Activated T-cell treated with anti-CD3 and anti-CD28 coated beads for 48 hours (primary cell): ENCODE results near the gene KCNJ1.

Source experiments
- DNase-seq: peaks from one replicate; pipeline ENCODE4 v3.0.0-alpha.2; 2020; ENCODE audit warnings: low read depth

The KCNJ1 gene

DNA sequence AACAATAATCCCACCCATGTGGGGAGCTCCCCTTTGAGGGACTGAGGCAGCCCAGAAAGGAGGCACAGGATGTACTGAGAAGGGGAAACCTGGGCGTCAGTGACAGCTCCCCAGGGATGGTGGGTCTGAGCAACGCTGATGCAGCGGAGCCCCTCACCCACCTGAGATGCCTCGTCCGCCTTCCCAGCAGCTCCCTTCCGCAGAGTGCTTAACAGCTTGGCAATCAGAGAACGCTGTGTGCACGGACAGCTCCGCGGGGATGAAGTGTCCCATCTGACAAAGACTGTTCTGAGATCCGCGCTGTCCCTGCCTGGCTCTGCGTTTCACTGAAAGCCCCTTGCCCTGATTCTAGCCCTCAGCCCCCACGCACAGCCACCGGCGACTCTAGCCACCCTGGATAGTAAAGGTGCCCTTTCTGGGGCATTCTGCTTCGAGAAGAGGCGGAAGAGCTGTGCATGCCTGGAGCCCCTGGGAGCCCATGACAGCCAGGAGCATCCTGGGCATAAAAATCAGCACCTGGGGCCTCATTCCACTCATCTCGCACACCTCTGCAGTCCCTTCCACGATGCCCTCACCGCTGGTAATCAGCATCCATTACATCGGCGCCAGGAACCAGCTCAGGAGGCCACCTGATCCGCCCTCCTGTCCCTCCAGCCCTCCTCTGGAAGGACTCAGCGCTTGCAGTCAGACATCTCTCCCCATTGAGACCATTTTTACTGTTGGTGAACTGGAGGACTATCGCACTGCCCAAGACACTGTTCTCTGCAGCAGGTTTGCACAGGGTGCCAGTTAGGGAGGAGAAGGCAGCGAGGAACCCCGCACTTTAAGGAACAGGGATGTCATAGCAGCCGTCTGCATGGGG, 34.8 kb upstream of the KCNJ1 start:
- DNase-seq, result no peak

DNA sequence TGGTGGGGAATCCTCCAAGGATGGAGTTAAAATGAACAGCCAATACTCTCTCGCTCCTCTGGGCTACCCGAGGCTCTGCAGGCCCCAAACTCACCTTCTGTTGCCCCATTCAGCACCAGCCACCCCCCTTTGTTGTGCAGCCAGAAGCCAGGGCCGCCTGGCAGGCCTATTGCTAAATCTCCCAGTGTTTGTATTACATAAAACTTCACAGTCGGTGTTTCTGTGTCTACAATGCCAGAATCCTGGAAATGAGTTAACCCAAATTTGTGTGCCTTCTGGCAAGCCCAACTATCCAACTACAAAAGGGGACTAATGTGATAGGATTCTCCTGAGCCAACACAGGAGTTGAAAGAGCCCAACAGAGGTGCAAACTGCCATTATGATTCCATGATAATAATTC, 33.4 kb upstream of the KCNJ1 start:
- DNase-seq, result no peak

DNA sequence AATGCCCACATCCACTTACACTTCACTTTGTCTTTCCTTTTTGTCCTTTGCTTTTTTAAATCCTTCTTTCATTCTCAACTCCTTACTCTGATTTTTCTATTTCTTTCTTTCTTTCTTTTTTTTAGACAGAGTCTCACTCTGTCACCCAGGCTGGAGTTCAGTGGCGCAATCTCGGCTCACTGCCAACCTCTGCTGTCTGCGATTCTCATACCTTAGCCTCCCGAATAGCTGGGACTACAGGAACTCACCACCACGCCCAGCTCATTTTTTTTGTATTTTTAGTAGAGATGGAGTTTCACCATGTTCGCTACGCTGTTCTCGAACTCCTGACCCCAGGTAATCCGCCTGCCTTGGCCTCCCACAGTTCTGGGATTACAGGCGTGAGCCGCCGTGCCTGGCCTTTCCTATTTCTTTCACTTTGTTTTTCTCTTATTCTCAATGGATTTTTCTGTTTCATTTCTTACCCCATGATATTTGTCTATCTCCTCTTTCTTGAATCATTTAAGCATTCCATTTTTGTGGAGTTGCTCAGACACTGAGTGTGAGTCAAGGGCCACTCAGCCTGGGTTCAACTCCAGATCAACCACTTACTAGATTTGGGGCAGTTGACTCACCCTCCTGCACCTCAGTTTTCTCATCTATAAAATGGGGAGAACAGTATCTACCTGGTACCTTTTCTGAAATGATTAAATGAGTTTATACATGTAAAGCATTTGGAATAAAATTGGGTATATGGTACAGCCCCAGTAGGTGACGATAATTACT, 31.7 kb upstream of the KCNJ1 start:
- DNase-seq, result no peak

DNA sequence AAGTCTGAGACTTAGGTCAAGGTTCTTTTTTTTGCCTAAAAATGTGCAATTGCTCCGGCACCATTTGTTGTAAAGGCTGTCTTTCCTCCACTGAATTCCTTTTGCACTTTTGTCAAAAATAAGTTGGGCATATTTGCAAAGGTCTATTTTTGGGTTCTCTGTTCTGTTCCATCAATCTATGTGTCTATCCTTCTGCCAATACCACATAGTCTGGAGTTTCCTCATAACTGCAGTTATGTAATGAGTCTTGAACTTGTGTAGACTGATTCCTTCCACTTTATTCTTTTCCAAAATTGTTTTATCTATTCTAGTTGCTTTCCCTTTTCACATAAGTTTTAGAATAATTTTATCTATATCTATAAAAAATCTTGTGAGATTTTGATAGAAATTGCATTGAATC, 30.7 kb upstream of the KCNJ1 start:
- DNase-seq, result no peak

DNA sequence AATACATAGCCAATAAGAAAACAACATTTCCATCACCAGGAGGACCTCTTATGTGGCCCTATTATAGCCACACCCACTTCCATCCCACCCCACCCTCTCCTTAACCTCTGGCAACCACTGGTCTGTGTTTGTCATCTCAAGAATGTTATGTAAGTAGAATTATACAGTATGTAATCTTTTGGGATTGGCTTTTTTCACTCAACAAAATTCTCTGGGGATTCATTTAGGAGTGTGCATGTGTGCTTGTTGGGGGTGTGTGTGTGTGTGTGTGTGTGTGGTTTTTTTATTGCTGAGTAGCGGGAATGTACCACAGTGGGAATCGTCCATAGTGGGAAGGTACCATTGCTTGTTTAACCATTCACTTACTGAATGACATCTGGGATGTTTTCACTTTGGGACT, 29.3 kb upstream of the KCNJ1 start:
- no peak for DNase-seq

DNA sequence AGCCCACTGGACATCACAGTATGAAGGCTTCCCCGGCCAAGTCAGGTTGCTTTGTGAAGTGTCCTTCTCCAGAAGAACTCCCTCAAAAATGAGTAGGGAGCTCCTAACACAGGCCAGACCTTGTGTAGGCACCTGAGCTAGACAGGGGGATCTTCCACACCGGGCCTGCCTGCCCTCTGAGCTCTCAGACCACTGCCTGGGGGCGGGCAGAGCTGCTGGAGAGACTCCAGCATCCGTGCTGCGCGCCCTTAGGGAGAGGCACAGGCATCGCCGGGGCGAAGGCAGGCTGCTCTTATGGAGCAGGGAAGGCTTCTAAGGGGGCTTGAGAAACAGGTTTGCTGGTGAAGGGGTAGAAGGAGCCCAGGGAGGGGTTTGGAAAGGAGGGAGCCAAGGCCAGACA, 28.4 kb upstream of the KCNJ1 start:
- no peak for DNase-seq

DNA sequence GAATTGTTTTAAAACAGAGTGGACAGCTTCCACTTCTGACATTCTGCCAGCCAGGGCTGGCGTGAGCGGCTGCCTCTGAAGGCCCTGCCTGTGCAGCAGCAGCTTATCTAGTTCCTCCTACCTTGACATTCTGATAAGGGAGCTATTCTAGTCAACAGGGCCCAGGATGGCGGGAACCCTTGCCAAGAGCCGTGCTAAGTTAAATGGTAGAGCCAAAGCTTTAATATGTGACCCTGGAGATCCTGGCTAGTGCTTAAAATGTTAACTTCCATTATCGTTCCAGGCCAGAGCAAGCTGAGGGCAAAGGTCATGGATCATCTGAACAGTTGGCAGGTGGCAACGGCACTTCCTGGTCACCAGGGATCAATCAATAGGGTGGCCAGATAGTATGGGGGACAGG, 27.6 kb upstream of the KCNJ1 start:
- DNase-seq, result no peak

DNA sequence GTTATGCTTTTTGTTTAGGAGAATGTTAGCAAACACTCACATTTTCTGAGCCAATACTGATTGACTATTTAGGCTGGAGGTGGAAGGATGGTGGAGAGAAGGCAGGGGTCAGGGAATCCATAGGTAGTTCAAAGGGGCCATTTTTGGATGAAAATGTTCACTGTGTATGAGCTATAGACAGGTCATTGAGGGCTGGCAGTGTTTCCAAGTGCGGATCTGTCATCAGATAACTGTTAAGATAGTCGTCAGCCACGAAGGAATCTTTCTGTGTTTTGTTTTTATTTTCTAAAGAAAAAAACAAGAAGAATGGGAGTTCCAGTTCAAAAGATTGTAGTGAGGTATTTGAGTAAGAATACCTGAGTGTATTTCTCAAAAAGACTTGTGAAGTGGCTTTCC, 27.2 kb upstream of the KCNJ1 start:
- no peak for DNase-seq

DNA sequence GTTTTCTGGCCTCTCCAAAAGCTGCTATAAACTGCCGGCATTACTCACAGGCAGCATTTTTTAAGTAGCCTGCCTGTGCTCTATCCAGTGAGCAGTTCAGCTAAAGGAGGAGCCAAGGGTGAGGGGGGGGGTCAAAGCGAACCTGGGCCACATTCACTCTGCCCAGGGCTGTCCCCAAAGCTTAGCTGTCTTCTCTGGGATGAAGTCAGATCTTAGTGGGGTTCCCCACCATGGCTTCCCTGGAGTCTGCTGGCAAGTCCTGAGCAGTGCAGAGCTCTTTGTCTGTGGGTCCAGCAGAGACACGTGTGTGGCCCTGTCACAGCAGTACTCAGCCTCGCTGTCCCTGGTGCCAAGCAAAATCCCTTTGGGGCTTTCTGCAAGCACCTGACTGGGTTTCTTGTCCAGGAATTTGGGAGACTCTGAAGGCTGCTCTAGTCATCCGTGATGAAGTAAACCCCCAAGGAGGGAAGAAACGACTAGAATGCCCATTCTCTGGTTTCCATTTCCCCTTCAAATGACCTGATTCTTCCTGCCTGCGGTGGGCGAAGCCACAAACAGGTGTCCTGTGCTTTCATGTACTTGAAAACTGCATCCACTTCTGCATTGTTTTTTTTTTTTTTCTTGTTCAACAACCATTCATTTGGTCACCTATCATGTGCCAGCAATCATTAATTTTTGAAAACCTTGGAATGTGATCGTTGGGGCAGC, 26.6 kb upstream of the KCNJ1 start:
- DNase-seq, result no peak

DNA sequence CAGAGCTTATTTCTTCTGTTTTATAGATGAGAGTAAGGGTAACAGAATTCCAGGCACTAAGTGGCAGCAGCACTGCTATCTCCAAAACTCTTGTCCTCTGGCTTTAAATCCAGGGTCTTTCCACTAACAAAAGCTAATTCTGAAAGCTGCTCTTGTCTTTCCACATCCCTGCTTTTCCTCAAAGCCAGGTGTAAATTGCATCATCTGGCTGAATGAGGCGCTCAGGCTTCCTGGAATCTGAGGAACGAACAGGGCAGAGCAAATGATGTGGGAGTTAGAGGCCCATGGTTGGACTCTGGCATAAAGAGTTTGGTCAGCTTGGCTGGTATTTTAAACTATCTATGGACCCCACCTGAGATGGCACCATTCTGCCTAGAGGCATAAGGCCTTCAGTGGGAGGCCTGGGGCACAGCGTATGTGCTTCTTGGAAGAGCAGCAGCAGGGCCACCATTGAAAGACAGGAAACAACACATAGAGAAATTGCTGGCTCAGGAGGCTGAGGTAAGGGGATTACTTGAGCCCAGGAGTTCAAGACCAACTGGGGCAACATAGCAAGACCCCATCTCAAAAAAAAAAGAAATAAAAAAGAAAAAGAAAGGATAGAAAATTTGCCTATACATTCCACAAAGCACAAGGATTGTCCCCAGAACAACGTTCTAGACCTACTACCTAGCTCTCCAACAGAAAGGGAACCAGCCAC, 25.9 kb upstream of the KCNJ1 start:
- no peak for DNase-seq

DNA sequence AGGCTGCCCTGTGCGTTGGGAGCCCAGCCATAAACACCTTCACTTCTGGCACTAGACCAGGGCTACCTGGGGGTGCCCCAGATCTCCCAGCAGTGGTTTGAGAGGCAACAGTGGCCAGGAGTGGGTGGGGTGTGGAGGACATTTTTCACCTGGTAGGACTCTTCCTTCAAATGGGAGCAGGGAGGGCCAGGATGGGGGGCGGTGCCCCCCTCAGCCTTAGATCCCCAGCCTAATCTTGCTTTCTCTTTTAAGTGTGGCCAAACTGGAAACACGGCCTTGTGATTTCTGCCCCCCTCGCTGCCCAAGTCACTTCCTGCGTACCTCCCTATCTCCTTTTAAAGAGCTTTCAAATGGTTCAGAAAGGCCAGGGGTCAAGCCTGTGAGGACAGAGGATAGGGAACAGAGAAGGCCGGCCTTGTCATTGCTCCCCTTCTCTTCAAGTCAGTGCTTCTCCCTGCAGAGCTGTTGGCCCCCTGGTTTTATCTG, 24.9 kb upstream of the KCNJ1 start:
- no peak for DNase-seq

DNA sequence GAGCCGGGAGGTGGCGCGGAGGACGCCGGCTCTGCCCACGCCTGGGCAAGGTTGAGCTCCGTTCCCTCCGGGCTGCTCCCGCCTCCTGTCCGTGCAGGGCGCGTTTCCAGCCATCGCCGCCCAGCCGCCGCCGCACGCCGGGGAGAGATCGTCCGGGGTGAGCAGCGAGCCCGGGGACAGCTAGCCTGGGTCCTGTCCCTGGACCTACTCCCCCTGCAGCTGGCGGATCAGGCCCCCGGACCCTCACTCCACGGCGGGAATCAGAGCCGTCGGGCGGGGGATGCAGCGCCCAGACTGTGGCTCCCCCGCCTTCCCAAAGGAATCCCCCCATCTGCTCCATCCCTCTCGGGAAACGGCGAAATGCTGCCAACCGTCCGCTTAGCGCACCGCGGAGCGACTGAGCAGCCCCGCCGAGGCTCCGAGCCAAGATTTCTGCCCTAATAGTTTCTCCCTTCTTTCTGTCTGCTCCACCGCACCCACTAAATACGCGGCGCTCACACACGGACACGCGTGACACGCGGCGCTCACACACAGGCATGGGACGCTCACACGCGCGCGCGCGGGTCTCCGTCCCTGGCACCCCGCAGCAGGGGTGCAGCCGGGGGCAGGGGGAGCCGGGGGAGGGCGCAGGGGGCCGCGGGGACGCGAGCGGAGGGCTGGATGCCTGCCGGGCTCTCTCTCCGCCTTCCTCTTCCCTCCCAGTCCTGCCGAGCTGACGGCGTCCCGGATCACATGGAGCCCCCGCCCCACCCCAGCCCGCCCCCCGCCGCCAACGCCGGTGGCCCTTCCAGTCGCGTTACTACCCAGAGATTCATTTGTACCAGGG, 23.7 kb upstream of the KCNJ1 start, which contains the start of gene KCNJ5:
Gene KCNJ5 (plus strand): TSS at position 814 of the 826 bp plus-strand sequence. CDS start 19,918 bp downstream, outside the sequence.
- no peak for DNase-seq

DNA sequence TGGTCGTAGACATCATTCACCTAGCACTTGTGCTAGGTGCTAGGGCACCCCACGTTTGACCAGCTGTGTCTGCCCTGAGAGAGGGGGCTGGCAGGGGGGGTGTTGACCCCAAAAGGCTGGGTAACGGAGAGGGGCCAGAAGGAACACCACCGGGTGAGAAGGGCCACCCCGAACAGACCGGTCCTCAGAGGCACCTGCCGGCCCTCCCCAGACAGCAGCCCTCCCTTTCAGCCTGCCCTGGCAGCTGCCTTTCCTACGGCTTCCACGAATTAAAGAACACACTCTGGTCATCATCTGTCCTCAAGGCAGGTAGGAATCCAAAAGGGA, 23.1 kb upstream of the KCNJ1 start:
- DNase-seq, result no peak

DNA sequence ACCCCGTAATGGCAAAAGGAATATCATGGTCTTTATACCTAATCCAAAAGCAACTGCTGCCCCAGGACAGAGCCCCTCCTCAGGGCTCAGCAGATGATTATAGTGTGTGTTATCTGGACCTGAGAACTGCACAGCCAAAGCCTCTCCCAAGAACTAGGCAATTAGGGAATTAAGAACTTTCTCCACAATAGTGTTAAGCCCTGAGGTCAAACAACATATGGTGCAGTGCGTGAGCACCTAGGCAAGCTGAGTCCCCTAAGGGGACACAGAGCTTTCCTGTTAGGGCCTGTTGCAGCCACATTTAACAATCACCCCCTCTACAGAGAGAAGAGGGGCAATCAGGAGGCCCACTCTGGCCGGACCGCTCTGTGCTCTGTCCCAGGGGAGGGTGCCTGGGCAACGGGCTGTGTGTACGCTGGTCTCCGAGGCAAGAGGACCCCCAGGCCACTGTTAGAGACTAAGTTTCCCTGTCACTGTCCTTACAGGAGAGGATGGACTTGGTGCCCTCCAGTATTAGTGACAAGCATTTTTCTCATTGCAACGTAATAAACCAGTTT, 22.6 kb upstream of the KCNJ1 start:
- DNase-seq, result no peak

DNA sequence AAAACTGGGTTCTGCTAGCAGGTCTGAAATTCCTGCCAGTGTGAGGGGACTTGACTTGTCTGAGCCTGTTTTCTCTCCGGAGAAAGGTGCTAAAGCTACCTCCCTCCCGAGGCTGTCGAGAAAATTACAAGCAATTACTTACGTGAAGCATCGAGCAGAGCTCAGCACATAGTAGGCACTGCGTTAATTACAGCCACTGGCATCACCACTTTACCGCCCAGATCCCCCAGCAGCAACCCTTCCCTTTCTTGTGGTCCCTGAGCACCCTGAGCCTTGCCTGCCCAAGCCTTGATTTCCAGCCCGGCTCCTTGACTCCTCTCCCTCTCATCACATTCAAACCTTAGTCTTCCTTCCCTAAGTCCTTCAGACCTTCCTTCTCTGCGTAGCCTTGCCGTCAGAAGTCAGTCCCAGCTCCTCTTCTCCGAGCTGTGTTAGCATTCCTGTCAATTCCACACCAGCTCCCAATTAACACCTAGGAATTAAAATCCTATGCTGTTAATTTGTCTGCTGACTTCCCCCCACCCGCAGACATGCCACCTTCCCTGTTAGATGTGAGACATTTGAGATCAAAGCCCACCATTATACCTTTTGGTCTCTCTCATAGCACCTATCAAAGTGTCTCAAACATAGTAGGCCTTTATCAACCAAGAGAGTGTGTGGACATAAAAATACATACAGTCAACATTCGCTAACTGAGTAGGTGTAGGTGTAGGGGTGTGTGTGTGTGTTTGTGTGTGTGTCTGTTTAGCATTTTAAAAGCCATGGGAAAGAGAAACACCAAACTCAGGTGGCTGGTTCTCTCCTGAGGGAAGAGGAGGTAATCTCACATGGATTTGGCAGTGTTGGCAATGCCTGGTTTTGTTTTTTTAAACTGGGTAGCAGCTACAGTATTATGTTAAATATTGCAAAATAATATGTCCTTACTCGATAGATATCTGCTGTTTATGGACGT, 21.2 kb upstream of the KCNJ1 start:
- DNase-seq, result no peak

DNA sequence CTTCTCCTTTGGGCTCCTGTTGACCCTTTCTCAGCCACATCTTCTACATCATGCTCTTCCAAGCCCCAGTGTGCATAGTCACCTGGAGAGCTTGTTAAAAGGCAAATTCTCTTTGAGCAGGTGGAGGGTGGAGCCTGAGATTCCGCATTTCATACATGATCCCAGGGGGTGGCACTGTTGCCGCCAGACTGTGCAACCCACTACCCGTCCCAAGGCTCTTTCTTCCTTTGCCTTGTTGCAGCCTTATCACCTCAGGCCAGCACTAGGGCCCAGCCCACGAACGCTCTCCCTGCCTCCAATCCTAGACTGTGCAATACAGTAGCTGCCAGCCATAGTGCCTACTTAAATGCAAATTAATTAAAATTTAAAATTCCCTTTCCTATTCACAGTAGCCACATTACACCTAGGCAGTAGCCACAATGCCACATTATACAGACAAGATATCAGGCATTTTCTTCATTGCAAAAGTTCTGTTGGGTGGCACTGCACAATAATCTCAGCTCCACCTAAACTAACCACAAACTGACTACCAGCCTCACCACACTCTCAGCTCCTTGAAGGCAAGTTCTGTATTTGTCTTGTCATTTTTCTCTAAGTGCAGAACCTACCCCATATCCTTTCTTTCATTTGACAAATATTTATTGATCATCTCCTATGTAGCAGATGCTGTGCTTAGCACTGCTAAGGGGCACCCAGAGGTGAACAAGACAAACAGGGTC, 19.5 kb upstream of the KCNJ1 start:
- no peak for DNase-seq

DNA sequence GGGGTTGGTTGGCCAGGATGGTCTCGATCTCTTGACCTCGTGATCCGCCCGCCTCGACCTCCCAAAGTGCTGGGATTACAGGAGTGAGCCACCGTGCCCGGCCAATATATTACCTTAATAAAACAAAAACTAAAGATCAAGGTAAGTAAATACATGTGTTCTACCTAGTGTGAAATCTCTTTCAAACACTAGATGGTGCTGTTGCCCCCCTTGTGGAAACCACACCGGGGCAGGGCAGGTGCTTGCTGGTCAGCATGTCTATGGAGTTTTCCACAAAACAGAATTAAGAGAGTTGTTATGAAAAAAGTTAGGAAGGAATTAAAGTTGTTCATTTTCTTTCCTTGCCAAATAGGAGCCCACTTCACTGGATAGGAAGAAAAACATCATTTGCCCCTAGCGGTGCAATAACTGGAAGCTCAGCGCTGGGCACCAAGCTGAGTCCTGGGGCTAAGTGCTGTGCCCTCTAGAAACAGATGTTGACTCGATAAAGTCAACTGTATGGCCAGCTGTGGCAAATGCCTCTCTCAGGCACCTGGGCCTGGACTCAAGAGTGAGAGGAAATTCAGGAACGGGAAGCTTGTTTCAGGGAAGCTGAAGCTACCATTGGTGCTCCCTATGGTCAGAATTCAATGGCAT, 17.7 kb upstream of the KCNJ1 start:
- no peak for DNase-seq

DNA sequence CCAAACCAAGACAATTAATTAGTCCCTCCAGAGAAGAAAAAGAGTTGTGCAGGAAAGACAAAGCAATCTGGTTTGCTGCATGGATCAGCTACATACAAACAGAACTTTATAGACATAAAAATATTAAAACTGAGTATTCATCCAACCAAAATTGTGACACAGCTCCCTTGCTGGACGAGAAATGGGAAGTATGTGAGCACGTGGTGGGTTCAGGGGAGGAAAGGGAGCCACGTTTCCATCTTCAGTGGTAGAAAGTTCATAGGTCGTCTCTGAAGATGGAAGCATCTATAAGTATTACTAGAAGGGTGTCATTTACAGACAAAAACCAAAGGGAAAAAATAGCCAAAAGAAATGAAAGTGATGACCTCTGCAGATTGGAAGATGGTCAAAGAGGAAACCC, 17.0 kb upstream of the KCNJ1 start:
- DNase-seq, result no peak

DNA sequence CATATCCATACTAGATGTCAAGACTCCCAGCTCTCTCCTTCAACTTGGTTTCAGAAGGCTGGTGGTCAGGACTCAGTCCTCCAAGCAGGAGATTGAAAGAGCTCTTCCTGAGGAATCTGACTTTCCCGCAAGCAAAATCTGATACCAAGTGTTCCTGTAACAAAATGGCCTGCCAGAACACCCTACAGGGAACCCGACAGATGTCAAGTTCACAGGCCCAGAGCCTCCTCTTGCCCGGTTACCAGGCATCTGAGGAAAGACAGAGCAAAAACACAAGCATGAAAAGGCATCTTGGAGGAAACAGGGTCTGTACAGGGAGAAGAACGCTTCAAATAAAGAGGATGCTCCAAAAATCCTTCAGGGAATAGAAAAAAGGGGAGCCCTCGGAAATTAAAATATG, 15.4 kb upstream of the KCNJ1 start:
- no peak for DNase-seq
